H9 (cell line): ENCODE results near the gene NRG3. TPM values are rescaled to one million over a fixed set of nuclear protein-coding genes. Genes with fewer than 3 reads are reported as not detected.

Experiments used
- DNase-seq: peaks from one replicate; pipeline ENCODE4 v3.0.0-alpha.2; 2017
- H2AFZ ChIP-seq: one replicate; pipeline ENCODE4 v1.6.1; 2013; ENCODE audit warnings: mild to moderate bottlenecking, low read length, control low read depth, moderate library complexity
- H2AK5ac ChIP-seq: 2 replicates; pipeline ENCODE4 v1.6.1; 2013; ENCODE audit warnings: low read length, control low read depth, mixed read lengths; ENCODE audit not compliant: insufficient read length
- H2BK120ac ChIP-seq: one replicate; pipeline ENCODE4 v1.6.1; 2013; ENCODE audit warnings: low read depth, mild to moderate bottlenecking, low read length, control low read depth, inconsistent platforms; ENCODE audit not compliant: poor library complexity, severe bottlenecking
- H2BK12ac ChIP-seq: 2 replicates; pipeline ENCODE4 v1.6.1; 2013; ENCODE audit warnings: low read length, control low read depth, mixed read lengths, low read depth; ENCODE audit not compliant: insufficient read length
- H2BK15ac ChIP-seq: 2 replicates; pipeline ENCODE4 v1.6.1; 2013; ENCODE audit warnings: low read depth, low read length, control low read depth
- H2BK20ac ChIP-seq: one replicate; pipeline ENCODE4 v1.6.1; 2013; ENCODE audit warnings: low read depth, mild to moderate bottlenecking, low read length, control low read depth, inconsistent platforms; ENCODE audit not compliant: poor library complexity, severe bottlenecking
- H2BK5ac ChIP-seq: 2 replicates; pipeline ENCODE4 v1.6.1; 2013; ENCODE audit warnings: low read length, control low read depth, mixed read lengths; ENCODE audit not compliant: insufficient read length
- H3K14ac ChIP-seq: 2 replicates; pipeline ENCODE4 v1.6.1; 2013; ENCODE audit warnings: low read length, control low read depth; ENCODE audit not compliant: insufficient read depth
- H3K18ac ChIP-seq: 2 replicates; pipeline ENCODE4 v1.6.1; 2013; ENCODE audit warnings: low read depth, mild to moderate bottlenecking, mixed read lengths, low read length, control low read depth; ENCODE audit not compliant: insufficient read length
- H3K23ac ChIP-seq: 2 replicates; pipeline ENCODE4 v1.6.1; 2013; ENCODE audit warnings: low read length, control low read depth, mixed read lengths, low read depth; ENCODE audit not compliant: insufficient read length
- H3K23me2 ChIP-seq: 2 replicates; pipeline ENCODE4 v1.6.1; 2013; ENCODE audit warnings: low read depth, mild to moderate bottlenecking, mixed read lengths, low read length, control low read depth; ENCODE audit not compliant: insufficient read length, poor library complexity, severe bottlenecking
- H3K27ac ChIP-seq: 2 replicates; pipeline ENCODE4 v1.5.1; 2013; ENCODE audit warnings: low read length, control low read depth, mixed read lengths, low read depth; ENCODE audit not compliant: insufficient read length
- H3K27me3 ChIP-seq: 2 replicates; pipeline ENCODE4 v1.6.1; 2013; ENCODE audit warnings: low read length, control low read depth, inconsistent platforms; ENCODE audit not compliant: insufficient read depth
- H3K4ac ChIP-seq: 2 replicates; pipeline ENCODE4 v1.6.1; 2013; ENCODE audit warnings: low read depth, mild to moderate bottlenecking, control low read depth, inconsistent platforms, low read length, moderate library complexity
- H3K4me1 ChIP-seq: 2 replicates; pipeline ENCODE4 v1.6.1; 2013; ENCODE audit warnings: low read length, control low read depth, inconsistent platforms; ENCODE audit not compliant: insufficient read depth
- H3K4me2 ChIP-seq: 2 replicates; pipeline ENCODE4 v1.6.1; 2013; ENCODE audit warnings: low read length, control low read depth, mixed read lengths; ENCODE audit not compliant: insufficient read length, insufficient read depth
- H3K56ac ChIP-seq: 2 replicates; pipeline ENCODE4 v1.6.1; 2013; ENCODE audit warnings: low read depth, mild to moderate bottlenecking, mixed read lengths, low read length, control low read depth; ENCODE audit not compliant: insufficient read length
- H3K79me1 ChIP-seq: 2 replicates; pipeline ENCODE4 v1.6.1; 2013; ENCODE audit warnings: low read depth, mild to moderate bottlenecking, moderate library complexity, low read length, control low read depth, inconsistent platforms; ENCODE audit not compliant: insufficient read depth, poor library complexity, severe bottlenecking
- H3K79me2 ChIP-seq: 2 replicates; pipeline ENCODE4 v1.6.1; 2013; ENCODE audit warnings: low read length, control low read depth, inconsistent platforms; ENCODE audit not compliant: insufficient read depth
- H3K9ac ChIP-seq: 2 replicates; pipeline ENCODE4 v1.6.1; 2013; ENCODE audit warnings: low read length, control low read depth, mixed read lengths; ENCODE audit not compliant: insufficient read length; ENCODE audit errors: extremely low read depth
- H3K9me3 ChIP-seq: one replicate; pipeline ENCODE4 v1.6.1; 2013; ENCODE audit warnings: low read depth, low read length, inconsistent platforms; ENCODE audit not compliant: control insufficient read depth
- H3T11ph ChIP-seq: one replicate; pipeline ENCODE4 v1.6.1; 2013; ENCODE audit warnings: mild to moderate bottlenecking, low read length, control low read depth, inconsistent platforms
- H4K20me1 ChIP-seq: one replicate; pipeline ENCODE4 v1.6.1; 2013; ENCODE audit not compliant: control insufficient read depth, insufficient read length, insufficient read depth
- H4K5ac ChIP-seq: 2 replicates; pipeline ENCODE4 v1.6.1; 2013; ENCODE audit warnings: low read depth, mild to moderate bottlenecking, mixed read lengths, low read length, control low read depth; ENCODE audit not compliant: insufficient read length
- H4K8ac ChIP-seq: replicated peaks from 2 replicates; pipeline ENCODE4 v1.6.1; 2013; ENCODE audit warnings: low read length, control low read depth, mixed read lengths, low read depth; ENCODE audit not compliant: insufficient read length
- H4K91ac ChIP-seq: 2 replicates; pipeline ENCODE4 v1.6.1; 2013; ENCODE audit warnings: low read depth, mild to moderate bottlenecking, moderate library complexity, mixed read lengths, low read length, control low read depth; ENCODE audit not compliant: insufficient read length
- H3K27ac Mint-ChIP-seq, 3 experiments: 2 replicates in 2 of 3; 3 replicates in 1 of 3; pipeline ENCODE4 v1.8.0; 2020 to 2021; ENCODE audit warnings: mixed read lengths in 3 of 3, mild to moderate bottlenecking in 1 of 3, moderate library complexity in 1 of 3
- H3K27me3 Mint-ChIP-seq: 2 replicates; pipeline ENCODE4 v1.8.0; 2021; ENCODE audit warnings: low read depth, mild to moderate bottlenecking, moderate library complexity, mixed read lengths
- H3K36me3 Mint-ChIP-seq, 3 experiments: 2 replicates in 2 of 3; 3 replicates in 1 of 3; pipeline ENCODE4 v1.8.0; 2020 to 2021; ENCODE audit warnings: low read depth in 3 of 3, mixed read lengths in 3 of 3; ENCODE audit not compliant: insufficient read depth in 1 of 3
- H3K4me1 Mint-ChIP-seq, 2 experiments: 2 replicates each; pipeline ENCODE4 v1.8.0; 2020; ENCODE audit warnings: mixed read lengths in 2 of 2
- H3K4me3 Mint-ChIP-seq, 2 experiments: 2 replicates in 1 of 2; 3 replicates in 1 of 2; pipeline ENCODE4 v1.8.0; 2020 to 2021; ENCODE audit warnings: mild to moderate bottlenecking in 2 of 2, mixed read lengths in 2 of 2, moderate library complexity in 1 of 2
- H3K9me3 Mint-ChIP-seq, 2 experiments: 2 replicates in 1 of 2; 3 replicates in 1 of 2; pipeline ENCODE4 v1.8.0; 2020; ENCODE audit warnings: mild to moderate bottlenecking in 2 of 2, mixed read lengths in 2 of 2, moderate library complexity in 1 of 2
- WGBS: extraction: QIAGEN DNeasy Blood & Tissue Kit; methylation state at CpG from one replicate; pipeline ENCODE4 v1.1.7; 2013; ENCODE audit warnings: missing lambda C conversion rate, low lambda C conversion rate, mixed read lengths; ENCODE audit not compliant: insufficient read length; ENCODE audit errors: extremely low coverage; 5-methylcytosine and 5-hydroxymethylcytosine counted together
- total RNA-seq: library from RNA; stranded (reverse); gene quantifications from 2 replicates; pipeline ENCODE4 v1.2.1, GENCODE V29; 2021
- TF ChIP-seq, protein P1 (sequence below): fragments of 200-600 bp; sonication (generic); conservative IDR thresholded peaks from 3 replicates; pipeline ENCODE4 v1.8.0; 2021; ENCODE audit warnings: antibody characterized with exemption, mild to moderate bottlenecking

NRG3 gene
- total RNA-seq, 1 experiment from 2014 or later = 1.6 TPM

DNA sequence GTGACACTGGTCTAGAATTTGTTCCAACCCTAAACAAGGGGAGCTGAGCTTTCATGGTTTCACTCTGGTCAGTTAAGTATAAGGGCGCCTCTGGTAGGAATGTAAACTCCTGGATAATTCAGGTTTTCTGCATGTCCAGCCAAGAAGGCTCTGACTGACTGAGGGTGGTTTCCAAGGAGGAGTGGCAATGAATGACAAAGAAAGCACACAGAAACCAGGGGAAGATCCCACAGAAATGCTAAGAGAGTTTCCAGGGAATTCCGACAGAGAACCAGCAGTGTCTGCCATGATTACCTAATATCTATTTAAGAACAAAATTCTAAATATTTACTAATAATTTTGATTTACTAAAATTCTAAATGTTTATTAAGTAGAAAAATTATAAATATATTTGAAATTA, 27.3 kb upstream of the NRG3 start:
- Histone ChIP-seq H3K56ac (no peak overlapping the region), H3K9ac (no peak overlapping the region), H3K79me1 (no peaks in the 10 kb centered on the region), H2BK12ac (no peak overlapping the region), H2BK20ac (no peak overlapping the region), H3K23me2 (no peaks in the 10 kb centered on the region), H2BK5ac (no peak overlapping the region), H3K14ac (no peak overlapping the region), H3K4me2 (no peak overlapping the region), H4K5ac (no peak overlapping the region), H4K91ac (no peak overlapping the region), H2AFZ (no peak overlapping the region), H2BK15ac (no peak overlapping the region), H3K18ac (no peak overlapping the region), H3K27me3 (no peaks in the 10 kb centered on the region), H2AK5ac (no peak overlapping the region), H2BK120ac (no peak overlapping the region), H3T11ph (no peak overlapping the region), H3K79me2 (no peaks in the 10 kb centered on the region), H3K4me1 (no peaks in the 10 kb centered on the region; the same call in 1 of the 2 replicates), H3K4ac (no peak overlapping the region), H4K8ac (no peak overlapping the region), H3K27ac (no peak overlapping the region), H3K23ac (no peak overlapping the region), H4K20me1 (no peaks in the 10 kb centered on the region), H3K9me3 (no peaks in the 10 kb centered on the region)
- no CpG with 5 or more reads among the region's 2 CpGs for WGBS
- H3K9me3 Mint-ChIP-seq = no peaks in the 10 kb centered on the region
- H3K36me3 Mint-ChIP-seq = no peaks in the 10 kb centered on the region; a peak in 1 of 7 replicates
- H3K4me3 Mint-ChIP-seq = no peak overlapping the region
- peak; percentile 59 for DNase-seq
- H3K4me1 Mint-ChIP-seq = peaks cover 37 to 38% of the 10 kb centered on the region in 2 experiments
- TF ChIP-seq, protein P1, sequence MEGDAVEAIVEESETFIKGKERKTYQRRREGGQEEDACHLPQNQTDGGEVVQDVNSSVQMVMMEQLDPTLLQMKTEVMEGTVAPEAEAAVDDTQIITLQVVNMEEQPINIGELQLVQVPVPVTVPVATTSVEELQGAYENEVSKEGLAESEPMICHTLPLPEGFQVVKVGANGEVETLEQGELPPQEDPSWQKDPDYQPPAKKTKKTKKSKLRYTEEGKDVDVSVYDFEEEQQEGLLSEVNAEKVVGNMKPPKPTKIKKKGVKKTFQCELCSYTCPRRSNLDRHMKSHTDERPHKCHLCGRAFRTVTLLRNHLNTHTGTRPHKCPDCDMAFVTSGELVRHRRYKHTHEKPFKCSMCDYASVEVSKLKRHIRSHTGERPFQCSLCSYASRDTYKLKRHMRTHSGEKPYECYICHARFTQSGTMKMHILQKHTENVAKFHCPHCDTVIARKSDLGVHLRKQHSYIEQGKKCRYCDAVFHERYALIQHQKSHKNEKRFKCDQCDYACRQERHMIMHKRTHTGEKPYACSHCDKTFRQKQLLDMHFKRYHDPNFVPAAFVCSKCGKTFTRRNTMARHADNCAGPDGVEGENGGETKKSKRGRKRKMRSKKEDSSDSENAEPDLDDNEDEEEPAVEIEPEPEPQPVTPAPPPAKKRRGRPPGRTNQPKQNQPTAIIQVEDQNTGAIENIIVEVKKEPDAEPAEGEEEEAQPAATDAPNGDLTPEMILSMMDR = no peak
- H3K27ac Mint-ChIP-seq = peak overlapping the region in 2 of 3 experiments; percentile 1 to 80; a peak in 2 of 7 replicates
- H3K27me3 Mint-ChIP-seq = peaks cover 1% of the 10 kb centered on the region; the same call in 1 of the 2 replicates
